Activated gamma-delta T cell (primary cell): ENCODE measurements around the gene ERFE.

ENCODE experiments used
- DNase-seq: peaks from one replicate; lab custom pipeline; 2025; lab: John Stamatoyannopoulos, UW

ERFE gene

DNA sequence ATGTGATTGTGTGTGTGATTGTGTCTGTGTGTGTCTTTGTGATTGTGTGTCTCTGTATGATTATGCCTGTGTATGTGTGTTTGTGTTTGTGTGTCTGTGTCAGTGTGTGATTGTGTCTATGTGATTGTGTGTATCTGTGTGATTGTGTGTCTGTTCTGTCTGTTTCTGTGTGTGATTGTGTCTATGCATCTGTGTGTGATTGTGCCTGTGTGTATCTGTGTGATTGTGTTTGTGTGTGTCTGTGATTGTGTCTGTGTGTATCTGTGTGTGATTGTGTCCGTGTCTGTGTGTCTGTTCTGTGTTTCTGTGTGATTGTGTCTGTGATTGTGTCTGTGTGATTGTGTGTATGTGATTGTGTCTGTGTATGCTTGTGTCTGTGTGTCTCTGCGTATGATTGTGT lies 32.4 kb upstream of the ERFE start:
- no peak for DNase-seq

DNA sequence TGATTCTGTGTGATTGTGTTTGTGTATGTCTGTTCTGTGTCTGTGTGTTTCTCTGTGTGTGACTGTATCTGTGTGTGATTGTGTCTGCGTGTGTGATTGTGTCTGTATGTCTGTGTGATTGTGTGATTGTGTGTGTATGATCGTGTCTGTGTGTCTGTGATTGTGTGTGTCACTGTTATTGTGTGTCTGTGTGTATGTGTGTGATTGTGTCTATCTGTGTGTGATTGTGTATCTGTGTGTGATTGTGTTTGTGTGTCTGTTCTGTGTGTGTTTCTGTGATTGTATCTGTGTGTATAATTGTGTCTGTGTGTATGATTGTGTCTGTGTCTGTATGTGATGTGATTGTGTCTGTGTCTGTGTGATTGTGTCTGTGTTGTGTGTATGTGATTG lies 32.0 kb upstream of the ERFE start:
- DNase-seq, result no peak

DNA sequence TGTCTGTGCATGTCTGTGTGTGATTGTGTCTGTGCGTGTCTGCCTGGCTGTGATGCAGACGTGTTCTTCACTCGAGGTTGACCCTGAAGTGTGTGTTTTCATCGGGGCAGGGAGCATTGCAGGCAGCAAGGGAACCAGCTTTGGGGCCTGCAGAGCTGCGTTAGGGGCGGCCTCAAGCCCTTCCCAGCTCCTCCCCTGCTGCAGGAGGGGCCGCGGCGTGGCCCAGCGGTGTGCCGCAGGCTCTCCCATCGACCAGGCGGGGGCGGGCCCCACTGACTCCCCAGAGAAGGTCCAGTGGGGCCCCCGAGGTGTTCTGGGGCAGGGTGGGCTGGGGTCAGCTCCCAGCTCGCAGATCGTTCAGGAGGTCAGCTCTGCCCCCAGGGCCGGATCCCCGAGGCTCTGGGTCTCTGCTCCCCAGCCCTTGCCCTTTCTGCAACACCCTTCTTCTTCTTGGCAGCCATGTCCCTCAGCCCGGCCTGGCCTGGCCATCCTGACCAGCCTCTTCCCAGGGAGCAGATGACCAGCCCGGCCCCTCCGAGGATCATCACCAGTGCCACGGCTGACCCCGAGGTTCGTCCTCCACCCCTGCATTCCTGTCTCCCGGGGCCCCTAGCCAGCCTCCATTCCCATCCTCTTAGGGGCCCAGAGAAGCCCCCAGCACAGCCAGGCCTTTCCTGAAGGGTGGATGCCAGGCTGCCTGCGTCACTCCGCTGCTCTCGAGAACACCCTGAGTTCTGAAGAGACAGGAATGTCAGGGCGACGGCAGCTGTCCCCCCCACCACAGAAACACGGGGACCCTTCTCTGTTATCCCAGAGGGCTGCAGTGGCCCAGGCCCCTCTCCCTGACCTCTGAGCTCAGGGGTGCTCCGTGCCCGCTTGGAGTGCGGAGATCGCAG lies 31.4 kb upstream of the ERFE start:
- DNase-seq, result no peak

DNA sequence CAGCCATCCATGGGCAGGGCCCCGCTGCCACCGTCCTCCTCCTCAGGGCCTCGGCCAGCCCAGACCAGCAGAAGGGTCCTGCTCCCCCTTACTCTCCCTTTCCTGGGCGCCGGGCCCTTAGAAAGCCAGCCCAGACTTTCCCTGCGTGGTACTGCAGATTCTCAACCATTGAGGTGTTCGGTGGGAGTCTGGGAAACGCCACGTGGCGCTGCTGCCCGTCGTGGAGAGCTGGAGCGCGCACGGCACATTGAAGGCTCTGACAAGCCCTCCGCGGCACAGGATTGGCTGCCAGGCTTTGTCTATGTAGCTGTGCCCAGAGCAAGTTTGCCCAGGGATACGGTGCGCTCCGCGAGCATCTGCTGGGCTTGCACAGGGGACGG lies 30.7 kb upstream of the ERFE start:
- no peak for DNase-seq

DNA sequence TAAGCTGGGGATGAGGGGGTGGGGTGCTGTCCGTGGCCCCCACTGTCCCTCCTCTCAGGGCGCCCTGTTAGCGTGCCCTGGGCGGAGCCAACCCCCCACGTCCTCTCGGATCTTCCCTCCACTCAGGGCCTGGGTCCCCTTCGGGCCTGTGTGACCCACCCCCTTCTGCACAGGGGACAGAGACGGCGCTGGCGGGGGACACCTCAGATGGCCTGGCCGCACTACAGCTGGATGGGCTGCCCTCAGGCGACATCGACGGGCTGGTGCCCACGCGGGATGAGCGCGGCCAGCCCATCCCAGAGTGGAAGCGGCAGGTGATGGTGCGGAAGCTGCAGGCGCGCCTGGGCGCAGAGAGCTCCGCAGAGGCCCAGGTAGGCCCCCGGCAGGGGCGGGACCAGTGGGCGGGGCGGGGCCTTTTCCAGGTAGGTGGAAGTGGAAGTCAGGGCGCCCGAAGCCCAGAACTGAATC lies 30.2 kb upstream of the ERFE start:
- DNase-seq, result no peak

DNA sequence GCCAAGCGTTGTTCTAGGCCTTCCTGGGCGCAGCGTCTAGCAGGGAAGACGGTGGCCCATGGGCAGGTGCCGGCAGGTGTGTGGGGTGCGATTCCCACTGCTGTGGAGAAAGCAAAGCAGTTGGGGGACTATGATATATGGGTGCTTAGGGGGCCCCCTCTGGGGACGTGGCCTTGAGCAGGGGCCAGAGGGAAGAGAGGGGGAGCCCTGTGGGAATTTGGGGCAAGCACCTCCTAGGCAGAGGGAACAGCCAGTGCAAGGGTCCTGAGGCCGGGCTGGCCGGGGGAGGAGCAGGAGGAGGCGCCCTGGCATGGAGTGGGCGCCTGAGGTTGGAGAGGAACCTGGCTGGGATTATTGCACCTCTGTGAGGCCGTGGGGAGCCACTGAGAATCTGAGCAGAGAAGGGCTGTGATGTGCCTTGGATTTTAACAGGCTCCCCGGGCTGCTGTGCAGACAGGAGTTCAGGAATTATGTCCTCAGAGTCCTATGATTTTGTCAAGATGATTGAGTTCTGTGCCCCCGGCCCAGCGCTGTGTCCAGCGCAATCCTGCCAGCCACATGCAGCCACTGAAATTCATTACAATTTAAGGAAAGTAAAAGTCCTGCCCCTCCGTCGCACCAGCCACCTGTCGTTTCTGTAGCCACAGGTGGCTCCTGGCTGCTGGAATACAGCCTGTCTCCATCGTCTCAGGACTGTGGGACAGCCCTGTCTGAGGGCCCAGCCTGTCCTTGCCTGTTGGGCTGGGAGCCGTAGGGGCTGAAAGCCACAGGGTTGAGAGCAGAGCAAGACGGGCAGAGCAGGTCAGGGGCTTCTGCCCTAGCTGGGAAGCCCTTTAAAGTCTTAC lies 29.4 kb upstream of the ERFE start:
- DNase-seq, result no peak

DNA sequence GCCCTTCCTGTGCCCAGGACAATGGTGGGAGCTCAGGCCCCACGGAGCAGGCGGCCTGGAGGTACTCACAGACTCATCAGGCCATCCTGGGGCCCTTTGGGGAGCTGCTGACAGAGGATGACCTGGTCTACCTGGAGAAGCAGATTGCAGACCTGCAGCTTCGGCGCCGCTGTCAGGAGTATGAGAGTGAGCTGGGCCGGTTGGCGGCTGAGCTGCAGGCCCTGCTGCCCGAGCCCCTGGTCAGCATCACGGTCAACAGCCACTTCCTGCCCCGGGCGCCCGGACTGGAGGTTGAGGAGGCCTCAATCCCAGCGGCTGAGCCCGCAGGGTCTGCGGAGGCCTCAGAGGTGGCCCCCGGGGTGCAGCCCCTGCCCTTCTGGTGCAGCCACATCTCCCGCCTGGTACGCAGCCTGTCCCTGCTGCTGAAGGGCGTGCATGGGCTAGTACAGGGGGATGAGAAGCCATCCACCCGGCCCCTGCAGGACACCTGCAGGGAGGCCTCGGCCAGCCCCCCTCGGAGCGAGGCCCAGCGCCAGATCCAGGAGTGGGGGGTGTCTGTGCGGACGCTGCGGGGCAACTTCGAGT lies 28.6 kb upstream of the ERFE start:
- no peak for DNase-seq

DNA sequence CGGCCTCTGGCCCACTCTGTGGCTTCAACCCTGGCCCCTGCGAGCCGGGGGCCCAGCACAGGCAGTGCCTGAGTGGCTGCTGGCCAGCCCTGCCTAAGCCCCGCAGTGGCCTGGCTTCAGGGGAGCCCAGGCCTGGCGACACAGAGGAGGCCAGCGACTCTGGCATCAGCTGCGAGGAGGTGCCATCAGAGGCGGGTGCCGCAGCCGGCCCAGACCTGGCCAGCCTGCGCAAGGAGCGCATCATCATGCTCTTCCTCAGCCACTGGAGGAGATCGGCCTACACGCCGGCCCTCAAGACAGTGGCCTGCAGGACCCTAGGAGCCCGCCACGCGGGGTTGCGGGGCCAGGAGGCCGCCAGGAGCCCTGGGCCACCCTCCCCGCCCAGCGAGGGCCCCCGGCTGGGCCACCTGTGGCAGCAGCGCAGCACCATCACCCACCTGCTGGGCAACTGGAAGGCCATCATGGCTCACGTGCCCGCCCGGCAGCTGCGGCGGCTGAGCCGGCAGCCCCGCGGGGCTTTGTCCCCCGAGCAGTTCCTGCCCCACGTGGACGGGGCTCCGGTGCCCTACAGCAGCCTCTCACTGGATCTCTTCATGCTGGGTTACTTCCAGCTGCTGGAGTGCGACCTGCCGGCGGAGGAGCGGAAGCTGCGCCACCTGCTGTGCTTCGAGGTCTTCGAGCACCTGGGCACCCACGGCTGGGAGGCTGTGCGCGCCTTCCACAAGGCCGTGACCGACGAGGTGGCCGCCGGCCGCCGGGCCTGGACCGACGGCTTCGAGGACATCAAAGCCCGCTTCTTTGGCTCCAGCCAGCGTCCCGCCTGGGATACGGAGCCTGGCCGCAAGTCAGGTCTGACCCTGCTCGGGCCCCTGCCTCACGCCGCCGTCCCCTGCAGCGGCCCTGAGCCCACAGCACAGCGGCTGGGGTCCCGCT lies 27.8 kb upstream of the ERFE start:
- no peak for DNase-seq

DNA sequence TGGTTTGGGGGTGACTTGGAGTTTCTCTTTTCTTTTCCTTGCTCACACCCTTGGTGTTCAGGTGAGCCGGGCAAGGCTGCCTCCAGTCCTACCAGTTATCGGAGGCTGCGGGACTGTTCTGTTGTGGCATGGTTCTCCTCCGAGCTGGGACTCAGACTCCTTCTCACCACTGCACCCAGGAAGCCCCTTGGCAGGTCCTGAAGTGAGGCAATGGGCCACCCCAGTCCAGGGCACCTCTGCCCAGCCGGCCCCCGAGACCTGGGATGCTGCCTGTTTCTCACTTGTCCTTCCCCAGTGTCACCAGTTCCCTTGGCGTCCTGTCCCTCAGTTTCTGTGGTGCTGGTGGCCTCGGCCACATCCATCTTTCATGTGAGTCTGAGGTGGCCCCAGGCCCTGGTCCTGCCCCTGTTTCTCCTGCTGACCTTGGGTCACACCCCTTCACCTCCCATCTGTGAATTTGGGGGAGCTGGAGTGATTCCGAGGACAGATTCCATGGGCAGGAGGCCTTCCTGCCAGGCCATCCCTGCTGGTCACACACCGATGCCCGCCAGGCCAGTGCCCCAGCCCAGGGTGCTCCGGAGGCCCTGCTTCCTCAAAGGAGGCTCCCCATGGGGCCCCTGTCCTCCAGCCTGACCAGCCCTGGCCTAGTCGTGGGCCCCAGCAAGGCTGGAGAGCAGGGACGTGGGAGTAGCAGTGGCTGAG lies 26.9 kb upstream of the ERFE start:
- DNase-seq, result no peak

DNA sequence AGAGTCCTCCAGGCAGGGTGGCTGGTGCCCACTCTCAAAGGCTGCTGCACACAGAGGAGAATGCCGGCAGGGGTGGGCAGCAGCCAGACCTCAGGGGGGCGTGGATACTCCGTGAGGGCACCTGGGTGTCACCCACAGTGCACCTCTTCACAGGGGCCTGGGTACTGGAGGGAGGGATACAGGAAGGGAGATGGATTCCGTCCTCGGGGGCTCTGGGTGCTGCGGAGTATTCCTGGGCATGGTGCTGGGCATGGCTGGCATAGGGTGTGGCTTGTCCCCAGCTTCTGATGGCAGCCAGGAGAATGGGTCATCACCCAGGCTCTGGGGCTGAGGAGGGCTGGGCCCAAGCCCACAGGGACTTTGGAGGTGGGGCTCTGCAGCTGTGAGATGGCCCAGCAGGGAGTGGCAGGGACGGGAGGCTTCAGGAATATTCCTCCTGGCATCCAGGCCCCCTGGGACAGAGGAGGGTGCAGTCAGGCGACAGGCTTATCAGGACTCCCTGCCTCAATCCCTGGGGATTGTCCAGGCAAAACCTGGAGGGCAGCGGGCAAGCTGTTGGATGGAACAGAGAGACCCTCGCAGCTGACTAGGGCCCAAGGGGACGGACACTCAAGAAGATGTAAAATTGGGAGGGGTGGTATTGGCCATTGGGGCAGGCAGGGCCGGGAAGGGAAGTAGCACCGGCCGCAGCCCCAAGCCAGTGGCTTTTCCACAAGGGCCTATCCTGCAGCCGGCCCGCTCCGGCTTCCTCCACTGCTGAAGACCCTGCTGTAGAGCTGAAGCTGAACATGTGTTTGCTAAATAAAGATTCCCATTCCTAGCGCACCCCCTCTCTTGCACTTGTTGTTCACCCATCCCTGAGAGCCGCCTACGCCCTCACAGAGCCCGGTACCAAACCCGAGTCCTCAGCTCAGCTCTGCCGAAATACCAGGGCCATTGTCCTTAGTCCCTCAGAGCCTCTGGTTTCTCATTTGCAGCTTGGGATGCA lies 26.0 kb upstream of the ERFE start:
- DNase-seq, result no peak

DNA sequence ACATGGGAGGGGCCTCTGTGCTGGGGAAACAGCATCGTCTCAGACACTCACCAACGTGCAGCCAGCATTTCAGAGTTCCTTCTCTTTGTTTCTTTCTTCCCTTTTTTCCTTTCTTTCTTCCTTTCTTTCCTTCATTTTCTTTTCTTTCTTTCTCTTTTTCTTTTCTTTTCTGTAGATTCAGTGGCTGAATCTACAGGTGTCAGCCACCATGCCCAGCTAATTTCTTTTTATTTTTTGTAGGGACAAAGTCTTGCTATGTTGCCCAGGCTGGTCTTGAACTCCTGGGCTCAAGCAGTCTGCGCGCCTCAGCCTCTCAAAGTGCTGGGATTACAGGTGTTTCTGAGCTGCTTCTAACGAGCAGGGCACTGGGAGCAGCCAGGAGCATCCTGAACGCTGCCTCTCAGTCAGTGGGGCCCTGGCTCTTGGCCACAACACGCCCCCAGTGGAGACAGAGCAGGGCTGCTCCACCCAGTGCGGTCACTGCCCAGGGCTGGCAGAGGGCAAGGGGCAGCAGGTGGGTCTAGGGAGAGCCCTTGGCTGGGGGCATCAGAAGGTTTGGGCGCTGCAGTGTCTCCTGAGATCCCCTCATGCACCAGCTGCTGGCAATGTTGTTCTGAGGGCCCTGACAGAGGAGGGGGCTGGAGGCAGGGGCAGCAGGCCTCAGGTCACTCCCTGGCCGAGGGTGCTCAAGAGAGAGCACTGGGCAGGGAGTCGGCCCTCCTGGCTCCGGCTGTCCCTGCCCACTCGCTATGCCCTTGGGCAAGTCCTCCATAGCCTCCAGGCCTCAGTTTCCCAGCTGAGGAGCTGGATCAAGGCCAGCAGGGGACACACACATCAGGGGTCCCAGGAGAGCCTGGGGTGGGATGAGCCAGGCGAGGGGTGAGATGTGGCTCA lies 25.0 kb upstream of the ERFE start:
- DNase-seq, result no peak

DNA sequence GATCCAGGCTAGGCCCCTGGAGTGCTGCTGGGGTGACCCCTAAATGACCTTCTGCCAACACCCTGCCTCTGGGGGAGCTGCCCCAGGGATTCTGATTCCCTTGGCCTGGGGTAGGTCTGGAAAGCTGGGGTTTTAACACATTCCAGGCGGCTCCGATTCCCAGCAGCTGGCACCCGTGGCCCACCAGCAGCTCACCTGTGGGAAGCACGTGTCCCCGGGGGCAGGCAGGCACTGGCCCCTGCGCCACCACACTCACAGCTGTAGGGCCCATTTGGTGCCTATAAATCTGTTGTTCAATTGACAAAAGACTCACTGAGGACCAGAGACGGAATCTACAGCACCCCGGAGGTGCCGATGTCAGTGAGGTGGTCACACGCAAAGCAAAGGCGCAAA lies 24.4 kb upstream of the ERFE start:
- no peak for DNase-seq

DNA sequence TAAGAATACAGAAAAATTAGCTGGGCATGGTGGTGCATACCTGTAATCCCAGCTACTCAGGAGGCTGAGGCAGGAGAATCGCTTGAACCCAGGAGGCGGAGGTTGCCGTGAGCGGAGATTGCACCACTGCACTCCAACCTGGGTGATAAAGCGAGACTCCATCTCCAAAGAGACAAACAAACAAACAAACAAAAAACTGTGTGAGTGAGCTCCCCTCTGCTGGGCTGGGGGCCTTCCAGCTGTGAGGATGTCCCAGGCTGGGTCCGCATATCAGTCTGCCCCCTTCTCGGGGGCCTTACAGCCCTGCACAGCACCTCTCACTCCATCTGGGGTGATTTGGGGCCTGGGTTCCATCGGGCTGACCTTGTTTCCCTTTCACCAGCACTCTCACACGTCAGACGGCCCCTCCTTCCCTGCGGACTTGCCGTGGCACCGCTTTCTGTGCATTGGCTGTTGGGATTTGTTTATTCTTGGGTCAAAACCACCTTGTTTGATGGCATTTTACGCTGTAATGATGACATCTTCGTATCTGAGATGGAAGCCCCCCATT lies 23.1 kb upstream of the ERFE start:
- no peak for DNase-seq

DNA sequence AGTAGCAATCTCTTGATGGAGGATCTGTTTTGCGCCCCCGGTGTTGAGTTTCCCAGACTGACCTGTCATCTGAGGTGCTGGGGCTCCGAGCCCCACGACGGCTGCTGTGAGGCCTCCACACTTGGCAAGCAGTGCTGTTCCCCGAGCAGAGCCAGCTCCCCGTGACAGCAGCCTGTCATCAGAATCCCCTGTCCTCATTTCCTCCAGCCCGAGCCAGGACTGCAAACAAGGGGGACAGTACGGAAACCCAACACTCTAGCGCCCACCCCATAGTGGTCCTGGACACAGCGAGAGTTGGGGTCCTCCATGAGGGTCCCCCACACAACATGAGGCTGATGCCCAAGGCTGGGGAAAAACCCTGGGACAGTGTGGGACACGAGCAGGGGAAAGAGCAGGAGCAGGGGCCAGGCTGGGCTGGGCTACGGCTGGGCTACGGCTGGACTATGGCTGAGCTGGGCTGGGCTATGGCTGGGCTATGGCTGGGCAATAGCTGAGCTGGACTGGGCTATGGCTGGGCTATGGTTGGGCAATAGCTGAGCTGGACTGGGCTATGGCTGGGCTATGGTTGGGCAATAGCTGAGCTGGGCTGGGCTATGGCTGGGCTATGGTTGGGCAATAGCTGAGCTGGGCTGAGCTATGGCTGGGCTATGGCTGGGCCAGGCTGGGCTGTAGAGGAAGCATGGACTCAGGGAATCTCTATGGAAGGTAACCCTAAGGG lies 21.8 kb upstream of the ERFE start:
- DNase-seq, result no peak

DNA sequence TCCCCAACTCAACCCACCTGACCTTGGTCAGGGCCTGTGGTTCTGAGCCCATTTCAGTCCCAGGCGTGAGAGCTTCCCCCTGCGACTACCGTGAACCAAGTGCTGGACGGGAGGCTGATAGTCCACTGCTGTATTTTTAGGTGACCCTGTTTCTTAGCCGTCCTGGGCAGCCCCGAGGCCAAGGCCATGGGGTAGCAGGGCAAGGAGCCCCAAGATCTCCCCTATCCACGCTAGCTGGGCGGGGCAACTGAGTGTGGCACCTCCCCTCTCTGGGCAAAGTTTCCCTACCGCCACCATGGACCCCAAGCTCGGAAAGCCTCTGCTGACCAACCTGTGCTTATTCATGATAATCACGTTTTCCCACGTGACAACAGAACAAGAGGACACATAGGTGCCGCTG lies 20.9 kb upstream of the ERFE start:
- DNase-seq, result no peak

DNA sequence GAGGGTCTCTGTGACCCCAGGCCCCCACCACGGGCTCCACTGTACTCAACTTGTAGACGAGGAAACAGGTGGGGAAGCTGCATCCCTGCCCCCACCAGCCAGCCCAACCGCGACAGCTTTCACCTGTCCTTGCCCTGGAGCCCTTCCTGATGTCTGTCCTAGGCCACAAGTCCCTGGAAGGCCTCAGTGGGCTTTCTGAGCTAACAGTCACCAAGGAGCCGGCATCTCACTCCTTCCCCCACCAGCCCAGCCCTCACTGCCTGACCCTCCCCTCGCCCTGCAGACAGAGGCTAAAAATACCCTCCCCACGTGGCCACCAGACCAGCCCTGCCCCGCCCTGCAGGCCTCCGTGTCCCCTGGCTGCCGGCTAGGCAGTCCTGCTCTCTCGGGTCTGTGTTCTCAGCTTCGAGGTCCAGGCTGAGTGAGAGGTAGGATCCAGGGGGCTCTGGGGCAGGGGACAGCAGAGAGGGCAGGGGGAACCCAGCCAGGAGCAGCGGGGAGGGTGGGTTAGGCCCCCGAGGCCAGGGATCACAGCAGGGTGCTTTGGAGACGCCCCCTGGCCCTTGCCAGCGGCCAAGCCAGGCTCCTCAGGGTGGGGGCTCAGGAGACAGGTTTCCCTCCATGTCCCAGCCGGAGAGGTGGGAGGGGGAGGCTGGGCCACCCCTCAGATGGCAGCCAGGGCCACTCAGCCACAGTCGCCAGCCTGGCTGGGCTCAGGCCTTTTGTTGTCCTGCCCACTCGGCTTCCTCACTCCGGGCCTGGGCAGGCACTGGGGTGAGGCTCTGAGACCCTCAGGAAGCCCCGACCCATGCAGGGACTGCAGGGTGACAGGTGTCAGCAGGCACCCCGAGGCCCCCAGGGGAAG lies 20.2 kb upstream of the ERFE start, which contains the start of gene KLHL30:
Gene KLHL30, plus strand, starts transcription at position 338 of the 865 bp plus-strand sequence. CDS start 2,087 bp downstream, outside the sequence.
- DNase-seq, result no peak
